Measurements from ENCODE around the gene CNNM3.
"Not testable (repeated sequence)": the region's sequence is repeated elsewhere in the genome, so short reads cannot be mapped to it uniquely, and the experiment has no call there.

Gene CNNM3

DNA sequence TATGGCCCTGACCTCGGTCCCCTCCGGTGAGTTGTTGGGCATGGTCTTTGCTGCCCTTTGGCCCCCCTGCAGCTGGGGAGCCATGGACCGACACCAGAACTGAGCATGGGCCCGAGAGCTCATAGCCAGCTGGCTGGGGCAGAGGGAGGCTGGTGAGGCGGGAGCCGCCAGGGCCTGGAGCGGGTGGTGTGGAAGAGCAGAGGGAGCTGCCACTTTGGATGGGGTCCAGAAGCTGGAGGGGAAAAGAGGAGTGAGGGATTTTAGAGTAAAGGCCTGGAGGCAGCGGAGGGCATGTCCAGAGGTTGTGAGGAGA lies 16.5 kb upstream of the CNNM3 start:
- no peak for DNase-seq

DNA sequence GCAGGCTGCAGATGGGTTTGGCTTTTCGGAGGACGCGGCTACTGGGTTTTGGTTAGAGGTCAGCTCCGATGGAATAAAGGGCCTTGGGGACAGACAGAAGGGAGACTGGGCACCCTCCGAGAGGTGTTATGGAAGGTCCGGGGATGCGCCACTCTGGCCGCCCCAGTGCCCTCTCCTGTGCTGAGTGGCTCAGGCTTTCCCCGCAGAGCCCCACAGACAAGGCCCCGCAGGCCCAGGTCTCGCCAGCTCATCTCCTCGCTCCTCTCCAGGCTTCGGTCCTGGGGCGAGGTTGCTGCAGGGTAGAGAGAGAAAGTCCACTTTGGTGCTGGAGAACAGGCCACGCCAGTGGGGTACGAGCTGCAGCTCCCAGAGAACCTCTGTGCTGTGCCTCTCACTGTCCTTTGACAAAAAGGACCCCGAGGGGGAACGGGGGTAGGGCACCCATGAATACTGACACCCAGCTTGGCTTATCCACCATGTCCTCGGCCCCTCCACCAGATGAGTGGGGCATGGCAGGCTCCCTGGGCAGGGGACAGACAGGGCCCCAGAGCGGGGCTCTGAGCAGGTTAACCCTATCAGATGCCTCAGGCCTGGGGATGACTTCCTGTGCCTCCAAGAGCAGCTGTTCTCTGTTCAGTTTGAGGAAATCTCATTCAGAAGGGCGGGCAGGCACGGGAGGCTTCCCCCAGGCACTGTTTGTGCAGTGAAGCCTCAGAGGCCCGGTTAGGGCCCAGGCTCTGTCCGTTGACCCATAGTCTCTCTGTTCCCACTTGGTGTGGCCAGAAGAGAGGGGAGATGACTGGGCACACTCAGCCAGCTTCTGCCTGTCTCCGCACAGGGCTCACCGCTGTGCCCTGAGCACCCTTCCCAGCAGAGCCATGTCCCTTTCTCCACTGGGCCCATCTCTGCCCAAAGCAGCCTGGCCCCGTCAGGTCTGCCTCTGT lies 15.7 kb upstream of the CNNM3 start:
- DNase-seq: no peak

DNA sequence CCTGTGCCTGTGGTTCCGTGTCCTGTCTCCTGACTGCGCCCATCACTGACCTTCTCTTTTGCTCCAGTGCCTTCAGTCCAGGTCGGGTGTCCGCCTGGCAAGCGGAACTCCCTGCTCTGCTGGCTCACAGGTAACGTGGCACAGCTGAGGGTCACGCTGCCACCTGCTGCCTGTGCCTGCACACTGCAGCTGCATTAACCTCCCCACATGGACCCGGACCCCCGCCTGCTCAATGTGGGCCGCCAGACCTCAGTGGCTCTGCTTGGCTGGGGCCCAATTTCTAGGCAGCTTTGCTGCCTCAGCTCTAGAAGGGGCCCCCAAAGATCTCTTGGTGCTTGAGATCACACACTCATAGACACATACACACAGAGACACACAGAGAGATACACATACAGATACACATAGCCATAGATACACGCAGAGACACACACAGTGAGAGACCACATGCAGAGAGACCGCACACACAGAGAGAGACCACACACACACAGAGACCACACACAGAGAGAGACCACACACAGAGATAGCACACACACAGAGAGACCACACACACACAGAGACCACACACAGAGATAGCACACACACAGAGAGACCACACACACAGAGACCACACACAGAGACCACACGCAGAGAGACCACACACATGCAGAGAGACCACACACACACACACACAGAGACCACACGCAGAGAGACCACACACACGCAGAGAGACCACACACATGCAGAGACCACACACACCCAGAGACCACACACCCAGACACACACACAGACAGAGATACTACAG lies 14.9 kb upstream of the CNNM3 start:
- DNase-seq: peak; percentile 54

DNA sequence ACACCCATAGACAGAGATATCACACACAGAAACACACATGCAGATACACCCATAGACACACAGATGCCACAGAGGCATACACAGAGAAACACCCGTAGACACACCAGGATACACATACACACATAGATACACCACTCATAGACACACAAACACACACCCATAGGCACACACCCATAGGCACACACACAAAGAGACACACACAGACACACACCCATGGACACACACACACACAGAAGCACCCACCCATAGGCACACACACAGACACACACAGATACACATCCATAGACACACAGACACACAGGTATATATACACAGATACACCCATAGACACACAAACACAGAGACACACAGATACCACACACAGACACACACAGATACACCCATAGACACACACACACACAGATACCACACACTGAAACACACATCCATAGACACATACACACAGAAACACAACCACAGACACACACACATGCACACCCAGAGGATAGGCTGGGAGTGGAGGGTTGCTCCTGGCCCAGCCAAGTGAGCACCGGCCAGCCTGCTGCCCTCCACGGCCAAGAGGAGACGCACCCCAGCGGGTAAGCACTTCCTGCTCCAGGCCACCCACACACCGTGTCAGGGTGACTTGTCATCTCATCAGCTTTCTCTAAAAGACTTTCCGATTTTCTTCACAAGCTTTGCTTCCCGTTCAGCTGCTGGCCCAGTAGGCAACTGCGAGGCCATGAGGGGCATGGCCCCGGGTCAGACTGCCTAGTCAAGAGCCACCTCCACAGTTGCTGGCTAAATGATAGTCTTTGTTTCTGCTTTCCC lies 14.1 kb upstream of the CNNM3 start:
- peak; percentile 10 for DNase-seq

DNA sequence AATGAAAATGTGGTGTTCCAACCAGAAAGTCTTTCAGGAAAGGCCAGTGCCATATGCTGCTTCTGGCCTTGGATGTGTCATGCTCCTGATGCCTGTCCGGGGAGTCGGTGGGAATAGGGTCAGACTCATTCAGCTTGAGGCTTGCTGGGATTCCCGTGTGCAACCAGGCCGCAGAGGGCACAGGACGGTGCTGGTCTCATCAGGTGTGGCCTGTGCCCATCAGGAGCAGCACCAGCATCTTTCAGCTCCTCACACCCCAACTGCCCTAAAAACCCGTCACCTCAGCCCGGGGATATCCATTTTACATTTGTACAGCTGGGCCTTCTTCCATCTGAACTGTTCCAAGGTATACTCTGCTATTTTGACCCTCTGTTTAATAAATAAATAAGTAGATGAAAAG lies 13.3 kb upstream of the CNNM3 start:
- no peak for DNase-seq

DNA sequence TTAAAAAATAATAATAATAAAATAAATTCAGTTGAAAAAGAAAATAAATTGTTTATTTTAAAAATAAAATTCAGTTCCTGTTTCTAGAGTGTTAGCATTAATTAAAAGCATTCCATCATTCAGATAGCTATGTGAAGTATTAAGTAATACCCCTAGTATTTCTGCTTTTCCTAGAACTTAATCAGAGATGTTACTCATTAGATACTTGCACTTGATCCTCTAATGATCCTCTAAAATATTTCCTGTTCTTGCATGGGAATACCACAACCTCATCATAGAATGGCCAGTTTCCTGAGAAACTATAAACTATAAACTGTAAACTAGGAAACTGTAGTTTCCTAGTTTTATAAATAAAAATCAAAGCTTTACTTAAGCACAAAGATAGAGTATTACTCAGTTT lies 11.1 kb upstream of the CNNM3 start:
- DNase-seq: no peak

DNA sequence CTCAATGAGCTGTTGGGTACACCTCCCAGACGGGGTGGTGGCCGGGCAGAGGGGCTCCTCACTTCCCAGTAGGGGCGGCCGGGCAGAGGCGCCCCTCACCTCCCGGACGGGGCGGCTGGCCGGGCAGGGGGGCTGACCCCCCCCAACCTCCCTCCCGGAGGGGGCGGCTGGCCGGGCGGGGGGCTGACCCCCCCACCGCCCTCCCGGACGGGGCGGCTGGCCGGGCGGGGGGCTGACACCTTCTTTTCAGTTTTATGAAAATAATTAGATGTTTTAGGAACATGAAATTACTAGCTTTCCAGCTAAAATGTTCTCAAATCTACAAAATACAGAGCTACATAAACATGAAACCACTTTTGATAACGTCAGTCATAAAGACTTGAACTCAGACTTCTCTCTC lies 10.1 kb upstream of the CNNM3 start:
- DNase-seq: not testable (repeated sequence)

DNA sequence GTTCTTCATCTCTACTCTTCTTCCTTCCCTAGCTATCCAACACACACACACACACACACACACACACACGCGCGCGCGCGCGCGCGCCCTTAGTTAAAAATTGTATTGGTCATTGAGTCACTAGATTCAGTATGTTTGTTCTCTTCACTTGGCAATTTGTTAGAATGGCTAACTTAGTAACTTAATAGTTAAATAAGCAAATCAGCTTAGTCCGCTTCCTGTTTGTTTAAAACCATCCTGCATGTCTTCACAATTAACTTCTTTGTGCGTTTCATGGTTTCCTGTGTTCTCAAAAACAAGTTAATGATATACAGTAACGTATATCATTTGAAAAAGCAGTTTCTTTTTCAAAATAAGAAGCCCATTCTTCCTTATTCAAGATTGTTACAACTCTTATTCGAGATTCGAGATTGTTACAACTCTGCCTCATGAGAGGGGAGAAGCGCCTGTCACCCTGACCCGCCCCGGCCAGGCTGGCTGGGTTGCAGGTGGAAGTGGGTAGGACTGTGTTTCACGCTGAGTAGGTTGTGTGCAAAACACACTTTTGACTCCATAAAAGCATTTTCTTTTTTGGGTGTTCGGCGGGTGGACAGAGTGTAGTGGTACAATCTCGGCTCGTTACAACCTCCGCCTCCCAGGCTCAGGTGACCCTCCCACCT lies 9.5 kb upstream of the CNNM3 start:
- DNase-seq: peak; percentile 77

DNA sequence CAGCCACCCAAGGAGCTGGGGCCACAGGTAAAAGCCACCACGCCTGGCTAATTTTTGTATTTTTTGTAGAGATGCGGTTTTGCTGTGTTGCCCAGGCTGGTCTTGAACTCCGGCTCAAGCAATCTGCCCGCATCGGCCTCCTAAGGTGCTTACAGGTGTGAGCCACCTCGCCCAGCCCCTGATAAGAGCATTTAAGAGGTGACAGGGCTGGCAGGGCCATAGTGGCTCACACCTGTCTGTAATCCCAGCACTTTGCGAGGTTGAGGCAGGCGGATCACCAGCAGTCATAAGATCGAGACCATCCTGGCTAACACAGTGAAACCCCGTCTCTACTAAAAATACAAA lies 9.0 kb upstream of the CNNM3 start:
- no peak for DNase-seq

DNA sequence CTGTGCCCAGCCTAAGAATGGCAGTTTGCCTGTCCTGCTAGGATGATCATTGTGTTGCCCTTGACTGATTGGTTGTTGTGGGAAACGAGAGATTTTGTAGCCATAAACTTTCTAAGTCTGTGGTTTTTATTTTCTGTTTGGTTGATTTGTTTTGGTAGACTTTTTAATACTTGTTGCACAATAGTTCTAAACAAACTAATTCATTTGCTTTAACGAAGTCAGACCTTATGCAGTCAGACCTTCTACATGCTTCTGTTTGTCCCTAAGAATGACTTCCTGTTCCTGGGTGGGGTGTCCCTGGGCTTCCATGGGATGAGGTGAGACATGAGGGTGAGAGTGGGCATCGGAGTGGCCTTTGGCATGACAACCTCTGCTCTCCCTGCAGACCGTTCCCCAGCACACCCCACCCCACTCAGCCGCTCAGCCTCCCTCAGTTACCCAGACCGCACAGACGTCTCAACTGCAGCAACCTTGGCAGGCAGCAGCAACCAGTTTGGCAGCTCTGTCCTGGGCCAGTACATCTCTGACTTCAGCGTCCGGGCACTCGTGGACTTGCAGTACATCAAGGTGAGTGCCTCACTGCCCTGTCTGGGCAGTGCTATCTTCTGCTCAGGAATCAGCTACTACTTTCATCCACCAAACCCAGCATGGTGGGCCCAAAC lies 7.8 kb upstream of the CNNM3 start:
- DNase-seq: no peak

DNA sequence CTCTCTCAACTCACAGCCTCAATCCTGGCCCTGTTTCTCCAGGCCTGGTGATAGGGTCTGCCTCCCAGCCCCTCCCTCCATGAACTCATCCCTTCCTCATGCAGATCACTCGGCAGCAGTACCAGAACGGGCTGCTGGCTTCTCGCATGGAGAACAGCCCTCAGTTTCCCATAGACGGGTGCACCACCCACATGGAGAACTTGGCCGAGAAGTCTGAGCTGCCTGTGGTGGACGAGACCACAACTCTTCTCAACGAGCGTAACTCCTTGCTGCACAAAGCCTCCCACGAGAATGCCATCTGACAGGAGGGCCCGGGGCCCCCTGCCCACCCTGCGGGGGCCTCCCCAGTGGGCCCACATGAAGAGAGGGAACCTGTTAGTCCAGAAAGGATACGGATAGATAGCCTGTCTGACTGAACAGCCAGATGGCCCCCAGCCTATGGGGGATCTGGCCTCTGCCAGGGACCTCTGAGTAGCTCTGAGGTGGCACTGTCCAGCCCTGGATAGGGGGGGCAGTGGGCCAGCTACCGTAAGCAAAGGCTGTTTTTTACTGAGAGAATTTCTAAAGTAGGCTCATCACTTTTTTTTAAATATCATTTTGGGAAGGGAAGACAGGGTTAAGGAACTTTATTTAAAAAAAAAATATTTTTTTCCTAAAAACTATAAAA lies 6.7 kb upstream of the CNNM3 start:
- no peak for DNase-seq

DNA sequence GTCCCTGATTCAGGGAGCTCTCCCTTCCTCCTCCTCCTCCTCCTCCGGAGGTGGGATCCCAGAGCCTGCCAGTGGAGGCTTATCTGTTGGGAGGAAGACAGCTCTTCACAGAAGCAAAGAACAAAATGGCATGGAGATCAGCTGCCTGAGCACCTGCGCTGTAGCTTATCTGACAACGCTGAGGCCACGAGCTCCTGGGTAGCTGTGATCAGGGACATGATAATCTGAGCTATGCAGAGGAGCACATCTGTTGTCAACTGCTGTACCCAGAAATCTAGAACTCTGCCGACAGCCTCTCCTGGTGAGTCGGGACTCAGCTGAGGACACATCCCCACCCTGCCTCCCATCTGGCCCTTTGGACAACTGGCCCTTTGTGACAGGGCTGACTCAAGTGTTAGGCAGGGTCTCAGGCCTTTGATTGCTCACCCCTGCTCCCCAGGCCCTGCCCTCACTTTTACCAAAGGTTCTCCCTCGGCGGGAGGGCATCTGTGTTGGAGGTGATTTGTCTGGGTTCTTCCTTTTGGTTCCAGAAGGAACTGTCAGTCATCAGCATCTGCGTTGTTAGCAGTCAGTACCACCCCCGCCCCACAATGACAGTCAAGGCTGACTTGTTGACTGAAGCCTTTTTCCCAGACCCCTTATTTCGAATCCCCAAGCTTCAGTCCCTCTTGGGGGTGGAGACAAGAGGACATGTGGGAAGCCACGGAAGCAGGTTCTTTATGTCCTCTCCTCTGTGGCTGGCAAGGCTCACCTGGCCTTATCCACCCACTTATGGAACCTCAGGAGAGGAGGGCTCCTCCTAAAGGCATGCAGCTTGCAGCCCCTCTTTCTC lies 5.9 kb upstream of the CNNM3 start:
- no peak for DNase-seq

DNA sequence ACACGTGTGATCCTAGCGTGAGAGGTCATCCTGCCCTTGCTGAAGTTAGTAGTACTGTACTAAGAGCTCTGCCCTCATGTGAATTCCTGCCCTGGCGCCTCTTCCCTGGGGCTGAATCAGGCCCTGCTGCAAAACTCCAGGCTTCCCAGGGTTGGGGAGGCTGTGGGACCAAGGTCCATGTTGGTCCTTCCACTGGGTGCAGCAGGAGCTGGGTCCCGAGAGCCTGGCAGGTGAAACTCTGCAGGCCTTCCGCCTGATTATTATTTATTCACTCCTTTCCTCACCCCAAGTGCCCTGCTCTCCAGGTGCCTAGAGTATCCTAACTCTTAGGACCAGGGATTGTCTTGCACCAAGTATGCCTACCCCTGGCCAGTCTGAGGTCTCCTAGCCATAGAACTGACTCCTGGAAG lies 5.3 kb upstream of the CNNM3 start:
- DNase-seq: no peak

DNA sequence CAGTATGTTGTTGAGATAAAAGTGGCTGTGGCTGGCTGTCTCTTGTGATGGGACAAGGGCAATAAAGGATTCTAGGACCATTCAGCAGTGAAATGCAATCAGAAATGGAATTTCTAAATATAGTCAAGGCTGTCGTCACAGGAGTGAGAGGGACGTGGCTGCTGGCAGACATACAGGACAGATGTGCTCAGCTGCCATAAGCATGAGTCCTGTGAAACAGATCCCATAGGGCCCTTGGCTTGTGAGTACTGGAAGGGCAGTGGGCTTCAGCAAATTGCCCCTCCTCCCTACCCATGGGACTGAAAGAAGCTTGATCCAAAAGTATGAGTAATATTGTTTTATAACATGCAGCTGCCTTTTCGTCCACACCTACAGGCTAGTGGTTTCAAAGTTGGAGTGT lies 4.2 kb upstream of the CNNM3 start:
- no peak for DNase-seq

DNA sequence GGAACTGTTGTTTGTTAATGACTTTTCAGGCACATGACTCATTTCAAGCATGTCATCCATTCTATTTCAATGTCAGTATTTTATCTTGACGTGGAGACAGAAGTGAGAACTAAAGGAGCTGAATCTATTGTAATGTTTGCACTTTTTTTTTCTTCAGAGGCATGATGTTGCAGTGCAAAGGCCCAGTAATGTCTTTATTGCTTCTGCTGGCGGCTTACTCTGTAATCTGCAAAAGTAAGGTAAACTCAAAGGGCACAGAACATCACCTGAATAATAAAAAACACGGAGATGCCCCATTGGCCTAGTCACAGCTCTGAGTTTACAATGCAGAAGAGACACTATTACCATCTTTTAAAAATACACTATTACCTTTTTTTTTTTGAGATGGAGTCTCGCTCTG lies 2.4 kb upstream of the CNNM3 start:
- DNase-seq: no peak

DNA sequence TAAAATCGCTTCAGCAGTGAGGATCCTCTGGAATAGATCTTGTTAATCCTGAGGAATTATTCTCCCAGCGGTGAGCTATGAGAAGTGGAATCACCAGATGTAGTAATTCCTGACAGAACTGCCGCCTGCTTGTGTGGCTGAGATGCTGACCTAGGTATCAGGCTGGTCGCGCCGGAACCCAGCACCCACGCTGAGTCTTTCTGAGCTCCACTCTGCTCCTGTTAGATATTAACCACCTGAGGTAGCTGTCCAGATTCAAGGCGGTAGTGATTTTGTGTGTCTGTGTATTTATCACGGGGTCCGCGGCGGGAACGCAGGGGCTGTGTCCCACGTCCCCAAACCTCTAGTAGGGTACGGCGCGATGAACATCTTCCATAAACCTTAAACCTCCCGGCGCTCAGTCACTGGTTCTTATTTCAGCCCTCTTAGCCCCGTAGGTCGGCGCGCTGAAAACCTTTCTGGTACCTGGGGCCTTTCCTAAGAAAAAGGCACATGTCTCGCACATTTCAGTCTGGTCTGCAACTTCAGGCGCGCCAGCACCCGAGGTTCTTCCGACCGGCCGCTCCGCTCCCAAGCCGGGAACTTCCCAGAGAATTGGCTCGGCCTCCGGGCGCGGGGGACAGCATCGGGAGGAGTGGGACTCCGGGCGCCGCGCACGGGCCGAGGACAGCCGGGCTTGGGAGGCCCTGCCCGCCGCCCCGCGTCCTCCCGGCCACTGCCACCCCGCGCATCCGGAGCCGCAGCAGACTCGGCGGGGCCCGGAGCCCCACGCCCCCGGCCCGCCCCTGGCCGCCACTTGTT lies 542 bp upstream of the CNNM3 start:
- no peak for DNase-seq

DNA sequence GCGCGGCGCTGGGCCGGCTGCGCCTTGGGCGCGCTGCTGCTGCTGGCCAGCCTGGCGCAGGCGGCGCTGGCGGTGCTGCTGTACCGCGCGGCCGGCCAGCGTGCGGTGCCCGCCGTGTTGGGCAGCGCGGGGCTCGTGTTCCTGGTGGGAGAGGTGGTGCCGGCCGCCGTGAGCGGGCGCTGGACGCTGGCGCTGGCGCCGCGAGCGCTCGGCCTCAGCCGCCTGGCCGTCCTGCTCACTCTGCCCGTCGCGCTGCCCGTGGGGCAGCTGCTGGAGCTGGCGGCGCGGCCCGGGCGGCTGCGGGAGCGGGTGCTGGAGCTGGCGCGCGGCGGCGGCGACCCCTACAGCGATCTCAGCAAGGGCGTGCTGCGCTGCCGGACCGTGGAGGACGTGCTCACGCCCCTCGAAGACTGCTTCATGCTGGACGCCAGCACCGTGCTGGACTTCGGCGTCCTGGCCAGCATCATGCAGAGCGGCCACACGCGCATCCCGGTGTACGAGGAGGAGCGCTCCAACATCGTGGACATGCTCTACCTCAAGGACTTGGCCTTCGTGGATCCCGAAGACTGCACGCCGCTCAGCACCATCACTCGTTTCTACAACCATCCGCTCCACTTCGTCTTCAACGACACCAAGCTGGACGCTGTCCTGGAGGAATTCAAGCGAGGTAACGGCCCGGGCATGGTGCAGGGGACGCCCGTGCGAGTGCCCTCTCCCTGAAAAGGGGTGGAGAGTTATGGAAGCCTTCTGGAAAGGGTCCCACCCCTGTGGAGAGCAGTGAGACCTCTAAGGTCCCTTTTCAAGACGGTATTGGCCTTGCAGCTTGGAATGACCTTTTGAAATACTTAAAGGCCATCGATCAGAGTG lies 1.0 kb downstream of the CNNM3 start:
- no peak for DNase-seq

DNA sequence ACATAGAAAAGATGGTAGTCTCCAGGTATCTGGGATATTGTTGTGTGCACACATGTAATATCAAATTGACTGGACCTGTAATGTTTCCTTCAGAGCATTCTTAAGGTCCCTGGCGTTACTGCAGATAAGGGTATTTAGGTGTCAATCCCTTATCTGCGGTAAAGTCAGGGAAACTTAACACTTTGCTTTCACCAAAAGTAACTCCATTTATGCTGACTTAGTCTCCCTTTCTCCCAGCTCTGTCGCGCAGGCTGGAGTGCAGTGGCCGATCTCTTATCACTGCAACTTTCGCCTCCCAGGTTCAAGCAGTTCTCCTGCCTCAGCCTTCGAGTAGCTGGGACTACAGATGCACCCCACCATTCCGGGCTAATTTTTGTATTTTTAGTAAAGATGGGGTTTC lies 1.8 kb downstream of the CNNM3 start:
- DNase-seq: no peak

All from central memory CD4-positive, alpha-beta T cell (primary cell).